Measurements from ENCODE around the gene TGFA.
A peak's percentile ranks its signal among the peaks of the same experiment; 100 is the strongest.

Gene TGFA

DNA sequence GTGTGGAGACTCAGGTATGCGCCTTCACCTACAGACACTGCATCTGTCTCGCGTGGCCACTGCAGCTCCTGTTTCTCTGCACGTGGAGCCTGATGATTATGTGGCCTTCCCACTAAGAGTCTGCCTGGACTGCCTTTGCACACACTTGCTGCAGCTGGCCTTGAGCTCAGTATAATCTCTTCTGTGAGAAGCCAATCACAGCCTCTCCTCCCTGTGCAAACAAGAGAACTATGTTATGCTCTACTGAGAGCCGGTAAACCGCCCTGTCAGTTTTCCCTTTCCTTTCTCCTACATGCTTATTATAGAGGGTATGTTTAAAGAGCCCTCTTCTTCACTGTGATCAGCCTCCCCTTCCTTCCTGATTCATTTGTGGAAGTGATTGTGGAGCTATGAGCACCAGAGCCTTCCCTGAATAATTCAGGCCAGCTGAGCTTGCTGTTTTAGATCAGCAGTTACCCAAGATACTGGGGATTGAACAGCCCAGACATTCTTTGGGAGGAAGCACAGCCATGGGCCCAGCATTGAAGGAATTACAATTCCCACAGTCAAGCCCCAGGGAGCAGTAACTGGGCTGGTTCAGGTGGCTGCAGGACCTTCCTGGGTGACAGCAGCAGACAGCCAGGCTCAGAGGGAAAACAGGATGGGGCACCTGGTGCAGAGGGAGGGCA lies 3.7 kb upstream of the TGFA start:
- DNase-seq: no peak
- Histone ChIP-seq H3K27me3 (peaks cover 24% of the 10 kb centered on the region), H3K4me3 (ENCODE audit: low read depth, low read length) (no peak overlapping the region), H3K36me3 (no peaks in the 10 kb centered on the region), H3K9me3 (no peaks in the 10 kb centered on the region), H3K4me1 (no peaks in the 10 kb centered on the region)
- no peak for TF ChIP-seq CTCF (IDR thresholded peaks at IDR 0.05; ENCODE audit: low read depth, low read length)

DNA sequence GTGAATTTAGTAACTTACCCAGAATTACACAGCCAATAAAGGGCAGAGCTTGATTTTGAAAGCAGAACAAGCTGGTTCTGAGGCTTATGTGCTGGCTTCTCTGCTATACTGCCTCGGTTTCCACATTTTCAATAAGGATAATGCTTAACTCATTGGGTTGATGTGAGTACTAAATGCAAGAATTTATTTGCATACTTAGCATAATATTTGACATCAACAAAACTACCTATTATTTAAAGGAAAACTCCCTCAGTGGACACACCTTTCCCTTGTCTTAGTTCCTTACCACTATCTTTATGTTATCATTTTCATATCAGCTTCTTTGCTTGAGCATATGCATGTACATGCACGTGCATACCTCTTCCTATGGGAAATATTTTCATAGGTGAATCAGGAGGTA lies 3.0 kb upstream of the TGFA start:
- no peaks in the 10 kb centered on the region for H3K9me3 ChIP-seq
- no peak for TF ChIP-seq CTCF (IDR thresholded peaks at IDR 0.05; ENCODE audit: low read depth, low read length)

DNA sequence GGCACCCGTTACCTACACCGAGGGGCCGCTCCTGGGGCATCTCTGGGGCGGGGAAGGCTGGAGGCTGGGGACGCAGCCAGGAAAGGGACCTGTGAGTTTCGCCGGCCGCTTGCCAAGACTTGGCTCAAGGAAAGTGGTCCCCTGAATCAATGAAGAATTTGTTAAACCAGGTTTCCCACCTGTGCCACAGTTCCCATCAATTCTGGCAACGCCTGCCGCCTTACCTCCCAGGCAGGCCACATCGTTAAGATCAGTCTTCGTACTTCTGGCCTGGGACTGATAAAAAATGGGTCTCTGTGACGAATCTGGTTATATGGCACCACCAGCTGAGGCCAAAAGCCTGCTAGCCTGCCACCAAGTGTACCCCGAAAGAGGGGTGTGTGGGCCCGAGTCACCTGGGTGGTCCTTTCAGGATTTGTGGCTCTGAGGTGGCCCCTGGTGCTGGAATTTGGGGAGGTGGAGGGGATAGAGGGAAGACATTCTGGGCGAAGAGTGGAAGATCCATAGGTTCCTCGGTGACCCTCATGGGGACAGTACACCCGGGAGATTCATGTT lies 789 bp upstream of the TGFA start:
- DNase-seq: no peak
- Histone ChIP-seq H3K4me3 (ENCODE audit: low read depth, low read length) (peak overlapping the region; percentile 23; the same call in 1 of the 2 replicates), H3K4me1 (no peaks in the 10 kb centered on the region), H3K27me3 (peaks cover 34% of the 10 kb centered on the region), H3K36me3 (no peaks in the 10 kb centered on the region), H3K9me3 (no peaks in the 10 kb centered on the region)
- no peak for TF ChIP-seq CTCF (IDR thresholded peaks at IDR 0.05; ENCODE audit: low read depth, low read length)

More for the DNA sequence above, 3.0 kb upstream of the TGFA start:
- no peak for DNase-seq
- no peaks in the 10 kb centered on the region for H3K4me1 ChIP-seq
- no peak overlapping the region for H3K4me3 ChIP-seq (ENCODE audit: low read depth, low read length)
- H3K27me3 ChIP-seq: peaks cover 28% of the 10 kb centered on the region
- H3K36me3 ChIP-seq: no peaks in the 10 kb centered on the region

GRCh38 chr2:70553334-70553583 lies 367 bp downstream of the TGFA start:
- peaks cover 41% of the 10 kb centered on the region for H3K27me3 ChIP-seq
- TF ChIP-seq CTCF (IDR thresholded peaks at IDR 0.05; ENCODE audit: low read depth, low read length): no peak
- no peak for DNase-seq
- H3K9me3 ChIP-seq: no peaks in the 10 kb centered on the region
- no peaks in the 10 kb centered on the region for H3K4me1 ChIP-seq
- H3K4me3 ChIP-seq (ENCODE audit: low read depth, low read length): no peak overlapping the region
- no peaks in the 10 kb centered on the region for H3K36me3 ChIP-seq

DNA sequence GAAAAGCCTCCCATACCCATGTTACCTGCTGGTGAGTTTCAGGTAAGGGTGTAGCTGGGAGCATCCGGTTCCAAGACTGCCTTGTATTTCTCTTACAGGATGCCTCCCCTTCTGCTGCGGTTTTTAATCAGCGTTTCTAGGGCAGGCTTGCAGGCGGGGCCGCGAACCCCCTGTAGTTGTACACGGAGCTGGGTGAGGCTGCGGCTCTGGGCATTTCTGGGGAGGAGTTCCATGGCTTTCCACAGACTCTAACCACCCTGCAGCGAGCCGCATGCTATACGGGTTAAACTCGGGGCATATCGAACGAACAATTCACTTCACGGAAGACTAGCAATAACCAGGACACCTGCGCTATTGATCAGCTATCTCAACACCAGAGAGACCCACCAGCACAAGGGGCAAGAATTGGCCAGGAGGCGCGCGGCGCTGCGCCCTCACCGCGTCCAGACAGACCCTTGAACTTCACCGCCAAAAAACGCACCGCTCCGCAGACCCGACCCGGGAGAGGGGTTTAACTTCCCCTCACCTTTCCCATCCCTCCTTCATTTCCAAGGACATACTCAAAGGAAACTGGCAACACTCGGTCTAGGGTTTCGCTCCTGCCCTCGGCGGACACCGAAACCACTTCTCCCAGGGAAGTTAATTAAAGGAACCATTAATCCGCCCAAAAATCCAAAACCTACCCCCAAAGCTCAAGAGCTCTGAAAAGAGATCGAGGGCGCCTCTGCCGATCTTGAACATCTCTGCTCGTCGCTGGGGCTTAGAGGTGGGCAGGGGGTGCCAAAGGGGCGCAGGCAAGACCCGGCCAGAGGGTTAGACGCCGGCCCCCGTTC lies 909 bp downstream of the TGFA start:
- no peak for TF ChIP-seq CTCF (IDR thresholded peaks at IDR 0.05; ENCODE audit: low read depth, low read length)
- H3K9me3 ChIP-seq: no peaks in the 10 kb centered on the region
- H3K4me3 ChIP-seq (ENCODE audit: low read depth, low read length): no peak overlapping the region
- no peaks in the 10 kb centered on the region for H3K36me3 ChIP-seq
- H3K27me3 ChIP-seq: peaks cover 43% of the 10 kb centered on the region
- no peaks in the 10 kb centered on the region for H3K4me1 ChIP-seq
- DNase-seq: no peak

- Histone ChIP-seq H3K36me3 (no peaks in the 10 kb centered on the region), H3K9me3 (no peaks in the 10 kb centered on the region), H3K4me3 (ENCODE audit: low read depth, low read length) (no peak overlapping the region), H3K27me3 (peaks cover 43% of the 10 kb centered on the region), H3K4me1 (no peaks in the 10 kb centered on the region)
- DNase-seq: no peak
- TF ChIP-seq CTCF (IDR thresholded peaks at IDR 0.05; ENCODE audit: low read depth, low read length): no peak
Observed at GRCh38 chr2:70551167-70551566, 2.5 kb downstream of the TGFA start.
